GM23338 (cell line): ENCODE measurements around the gene FBXO38. TPM values are rescaled to one million over a fixed set of nuclear protein-coding genes. Genes with fewer than 3 reads are reported as not detected.
A peak's percentile ranks its signal among the peaks of the same experiment; 100 is the strongest.

Experiments used
- ATAC-seq: fragments of 200-7000 bp; cut with Tn5 transposase; 3 replicates; pipeline ENCODE4 v1.9.1; 2020
- DNase-seq: peaks from one replicate; pipeline ENCODE4 v3.0.0-alpha.2; 2015; ENCODE audit warnings: low spot score
- H2AFZ ChIP-seq: fragments of 200-600 bp; sonication (generic); 2 replicates; pipeline ENCODE4 v1.8.0; 2016; ENCODE audit warnings: antibody characterized with exemption, mild to moderate bottlenecking, moderate library complexity
- H3F3A ChIP-seq: fragments of 200-600 bp; sonication (generic); replicated peaks from 2 replicates; pipeline ENCODE4 v1.8.0; 2017; ENCODE audit warnings: antibody characterized with exemption, mixed run types, low read depth
- H3K27ac ChIP-seq: fragments of 200-600 bp; sonication (generic); 2 replicates; pipeline ENCODE4 v1.6.1; 2016; ENCODE audit warnings: low read depth
- H3K27me3 ChIP-seq: fragments of 200-600 bp; sonication (generic); 2 replicates; pipeline ENCODE4 v1.8.0; 2016; ENCODE audit warnings: mild to moderate bottlenecking, mixed run types, moderate library complexity; ENCODE audit not compliant: insufficient read depth
- H3K36me3 ChIP-seq: fragments of 200-600 bp; sonication (generic); 2 replicates; pipeline ENCODE4 v1.8.0; 2016; ENCODE audit warnings: mild to moderate bottlenecking; ENCODE audit not compliant: insufficient read depth
- H3K4me1 ChIP-seq: fragments of 200-600 bp; sonication (generic); 2 replicates; pipeline ENCODE4 v1.8.0; 2016; ENCODE audit warnings: mild to moderate bottlenecking, moderate library complexity; ENCODE audit not compliant: insufficient read depth
- H3K4me2 ChIP-seq: fragments of 200-600 bp; sonication (generic); 2 replicates; pipeline ENCODE4 v1.7.1; 2017; ENCODE audit warnings: mixed run types
- H3K4me3 ChIP-seq: fragments of 200-600 bp; sonication (generic); 2 replicates; pipeline ENCODE4 v1.6.1; 2016; ENCODE audit warnings: mixed run types
- H3K79me2 ChIP-seq: fragments of 200-600 bp; sonication (generic); replicated peaks from 2 replicates; pipeline ENCODE4 v1.8.0; 2017; ENCODE audit warnings: mild to moderate bottlenecking; ENCODE audit not compliant: insufficient read depth
- H3K9me2 ChIP-seq: fragments of 200-600 bp; sonication (generic); 2 replicates; pipeline ENCODE4 v1.8.0; 2017; ENCODE audit not compliant: insufficient read depth
- H4K20me1 ChIP-seq: fragments of 200-600 bp; sonication (generic); replicated peaks from 2 replicates; pipeline ENCODE4 v1.8.0; 2017; ENCODE audit warnings: mild to moderate bottlenecking; ENCODE audit not compliant: insufficient read depth
- H3K27ac Mint-ChIP-seq: 2 replicates; pipeline ENCODE4 v1.8.0; 2020; ENCODE audit warnings: inconsistent platforms, mild to moderate bottlenecking, moderate library complexity, mixed read lengths
- H3K27me3 Mint-ChIP-seq: 3 replicates; pipeline ENCODE4 v1.8.0; 2022; ENCODE audit warnings: low read depth, mild to moderate bottlenecking, moderate library complexity, mixed read lengths, inconsistent platforms; ENCODE audit not compliant: insufficient read depth, poor library complexity
- H3K36me3 Mint-ChIP-seq: 3 replicates; pipeline ENCODE4 v1.8.0; 2021; ENCODE audit warnings: low read depth, mild to moderate bottlenecking, inconsistent platforms, moderate library complexity, mixed read lengths
- H3K4me1 Mint-ChIP-seq: 3 replicates; pipeline ENCODE4 v1.8.0; 2020; ENCODE audit warnings: mild to moderate bottlenecking, inconsistent platforms, mixed read lengths
- H3K4me3 Mint-ChIP-seq: 3 replicates; pipeline ENCODE4 v1.8.0; 2021; ENCODE audit warnings: moderate library complexity, mild to moderate bottlenecking, inconsistent platforms, mixed read lengths
- H3K9me3 Mint-ChIP-seq: 3 replicates; pipeline ENCODE4 v1.8.0; 2020; ENCODE audit warnings: moderate library complexity, mild to moderate bottlenecking, inconsistent platforms, mixed read lengths
- CREB1 ChIP-seq: fragments of 250-450 bp; sonication (Bioruptor Pico); IDR thresholded peaks from 2 replicates; pipeline ENCODE4 v1.5.0; 2020; ENCODE audit warnings: low read depth, mild to moderate bottlenecking, moderate library complexity
- CTCF ChIP-seq, 2 experiments: fragments of 200-600 bp in 1 of 2; sonication (generic) in 1 of 2; conservative IDR thresholded peaks; 2 replicates each; pipeline versions ENCODE4 v1.5.1 to v1.6.1; 2016 to 2017; ENCODE audit warnings: antibody characterized with exemption in 2 of 2, low read depth in 2 of 2, mild to moderate bottlenecking in 2 of 2, moderate library complexity in 1 of 2
- ETS1 ChIP-seq: IDR thresholded peaks from 2 replicates; pipeline ENCODE4 v1.6.1; 2016; ENCODE audit warnings: antibody characterized with exemption
- EZH2 ChIP-seq: fragments of 200-600 bp; sonication (generic); IDR thresholded peaks from one replicate; pipeline ENCODE4 v1.8.0; 2017; ENCODE audit warnings: antibody characterized with exemption, mild to moderate bottlenecking, low read depth; ENCODE audit not compliant: unreplicated experiment
- NANOG ChIP-seq: IDR thresholded peaks from 2 replicates; pipeline ENCODE4 v1.6.1; 2016; ENCODE audit warnings: antibody characterized with exemption, borderline replicate concordance
- POLR2AphosphoS5 ChIP-seq: IDR thresholded peaks from 2 replicates; pipeline ENCODE4 v1.6.1; 2016; ENCODE audit warnings: antibody characterized with exemption, low read depth
- STAT1 ChIP-seq: IDR thresholded peaks from one replicate; pipeline ENCODE4 v1.6.1; 2016; ENCODE audit warnings: antibody characterized with exemption; ENCODE audit not compliant: unreplicated experiment
- ZNF114 ChIP-seq: fragments of 250-450 bp; sonication (Bioruptor Pico); IDR thresholded peaks from 2 replicates; pipeline ENCODE4 v1.5.0; 2020; ENCODE audit warnings: mild to moderate bottlenecking, moderate library complexity
- ZNF331 ChIP-seq: fragments of 250-450 bp; sonication (Bioruptor Pico); IDR thresholded peaks from 2 replicates; pipeline ENCODE4 v1.5.0; 2020; ENCODE audit warnings: low read depth, mild to moderate bottlenecking, moderate library complexity
- polyA plus RNA-seq: library from polyadenylated mRNA; unstranded; fragments of >200 nt; fragmentation: Nextera tagmentation; extraction: Ambion mirVana; gene quantifications from 2 replicates; pipeline ENCODE4 v1.2.1, GENCODE V29; 2016
- total RNA-seq: library from RNA; depleted of rRNA; stranded (reverse); fragments of >200 nt; shearing (Covaris generic); gene quantifications from 2 replicates; pipeline ENCODE4 v1.2.3, GENCODE V29; 2014
- TF ChIP-seq, protein P1 (sequence below): fragments of 250-450 bp; sonication (Bioruptor Pico); IDR thresholded peaks from 2 replicates; pipeline ENCODE4 v1.5.0; 2020; ENCODE audit warnings: mild to moderate bottlenecking, moderate library complexity

FBXO38 gene
- total and polyA plus RNA-seq, 2 experiments from 2014 or later = 13.3 to 45.6 TPM

- TF ChIP-seq, protein P1, sequence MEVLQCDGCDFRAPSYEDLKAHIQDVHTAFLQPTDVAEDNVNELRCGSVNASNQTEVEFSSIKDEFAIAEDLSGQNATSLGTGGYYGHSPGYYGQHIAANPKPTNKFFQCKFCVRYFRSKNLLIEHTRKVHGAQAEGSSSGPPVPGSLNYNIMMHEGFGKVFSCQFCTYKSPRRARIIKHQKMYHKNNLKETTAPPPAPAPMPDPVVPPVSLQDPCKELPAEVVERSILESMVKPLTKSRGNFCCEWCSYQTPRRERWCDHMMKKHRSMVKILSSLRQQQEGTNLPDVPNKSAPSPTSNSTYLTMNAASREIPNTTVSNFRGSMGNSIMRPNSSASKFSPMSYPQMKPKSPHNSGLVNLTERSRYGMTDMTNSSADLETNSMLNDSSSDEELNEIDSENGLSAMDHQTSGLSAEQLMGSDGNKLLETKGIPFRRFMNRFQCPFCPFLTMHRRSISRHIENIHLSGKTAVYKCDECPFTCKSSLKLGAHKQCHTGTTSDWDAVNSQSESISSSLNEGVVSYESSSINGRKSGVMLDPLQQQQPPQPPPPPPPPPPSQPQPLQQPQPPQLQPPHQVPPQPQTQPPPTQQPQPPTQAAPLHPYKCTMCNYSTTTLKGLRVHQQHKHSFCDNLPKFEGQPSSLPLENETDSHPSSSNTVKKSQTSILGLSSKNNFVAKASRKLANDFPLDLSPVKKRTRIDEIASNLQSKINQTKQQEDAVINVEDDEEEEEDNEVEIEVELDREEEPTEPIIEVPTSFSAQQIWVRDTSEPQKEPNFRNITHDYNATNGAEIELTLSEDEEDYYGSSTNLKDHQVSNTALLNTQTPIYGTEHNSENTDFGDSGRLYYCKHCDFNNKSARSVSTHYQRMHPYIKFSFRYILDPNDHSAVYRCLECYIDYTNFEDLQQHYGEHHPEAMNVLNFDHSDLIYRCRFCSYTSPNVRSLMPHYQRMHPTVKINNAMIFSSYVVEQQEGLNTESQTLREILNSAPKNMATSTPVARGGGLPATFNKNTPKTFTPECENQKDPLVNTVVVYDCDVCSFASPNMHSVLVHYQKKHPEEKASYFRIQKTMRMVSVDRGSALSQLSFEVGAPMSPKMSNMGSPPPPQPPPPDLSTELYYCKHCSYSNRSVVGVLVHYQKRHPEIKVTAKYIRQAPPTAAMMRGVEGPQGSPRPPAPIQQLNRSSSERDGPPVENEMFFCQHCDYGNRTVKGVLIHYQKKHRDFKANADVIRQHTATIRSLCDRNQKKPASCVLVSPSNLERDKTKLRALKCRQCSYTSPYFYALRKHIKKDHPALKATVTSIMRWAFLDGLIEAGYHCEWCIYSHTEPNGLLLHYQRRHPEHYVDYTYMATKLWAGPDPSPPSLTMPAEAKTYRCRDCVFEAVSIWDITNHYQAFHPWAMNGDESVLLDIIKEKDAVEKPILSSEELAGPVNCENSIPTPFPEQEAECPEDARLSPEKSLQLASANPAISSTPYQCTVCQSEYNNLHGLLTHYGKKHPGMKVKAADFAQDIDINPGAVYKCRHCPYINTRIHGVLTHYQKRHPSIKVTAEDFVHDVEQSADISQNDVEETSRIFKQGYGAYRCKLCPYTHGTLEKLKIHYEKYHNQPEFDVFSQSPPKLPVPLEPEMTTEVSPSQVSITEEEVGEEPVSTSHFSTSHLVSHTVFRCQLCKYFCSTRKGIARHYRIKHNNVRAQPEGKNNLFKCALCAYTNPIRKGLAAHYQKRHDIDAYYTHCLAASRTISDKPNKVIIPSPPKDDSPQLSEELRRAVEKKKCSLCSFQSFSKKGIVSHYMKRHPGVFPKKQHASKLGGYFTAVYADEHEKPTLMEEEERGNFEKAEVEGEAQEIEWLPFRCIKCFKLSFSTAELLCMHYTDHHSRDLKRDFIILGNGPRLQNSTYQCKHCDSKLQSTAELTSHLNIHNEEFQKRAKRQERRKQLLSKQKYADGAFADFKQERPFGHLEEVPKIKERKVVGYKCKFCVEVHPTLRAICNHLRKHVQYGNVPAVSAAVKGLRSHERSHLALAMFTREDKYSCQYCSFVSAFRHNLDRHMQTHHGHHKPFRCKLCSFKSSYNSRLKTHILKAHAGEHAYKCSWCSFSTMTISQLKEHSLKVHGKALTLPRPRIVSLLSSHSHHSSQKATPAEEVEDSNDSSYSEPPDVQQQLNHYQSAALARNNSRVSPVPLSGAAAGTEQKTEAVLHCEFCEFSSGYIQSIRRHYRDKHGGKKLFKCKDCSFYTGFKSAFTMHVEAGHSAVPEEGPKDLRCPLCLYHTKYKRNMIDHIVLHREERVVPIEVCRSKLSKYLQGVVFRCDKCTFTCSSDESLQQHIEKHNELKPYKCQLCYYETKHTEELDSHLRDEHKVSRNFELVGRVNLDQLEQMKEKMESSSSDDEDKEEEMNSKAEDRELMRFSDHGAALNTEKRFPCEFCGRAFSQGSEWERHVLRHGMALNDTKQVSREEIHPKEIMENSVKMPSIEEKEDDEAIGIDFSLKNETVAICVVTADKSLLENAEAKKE (CRISPR knock-in tag) = no peak
- TF ChIP-seq CTCF (conservative IDR thresholded peaks at IDR 0.05; ENCODE audit: low read depth in 2 of 2) = 0 out of 4 replicates have a peak, but pooled peaks of 1 of the 2 experiments have one; percentile 16
- no peak for TF ChIP-seq NANOG
- TF ChIP-seq EZH2 = no peak
- TF ChIP-seq CREB1 (CRISPR knock-in tag) = peak; percentile 36; the same call in 1 of the 2 replicates
Measured at GRCh38 chr5:148397968-148398595, 14.3 kb downstream of the FBXO38 start (continued).

DNA sequence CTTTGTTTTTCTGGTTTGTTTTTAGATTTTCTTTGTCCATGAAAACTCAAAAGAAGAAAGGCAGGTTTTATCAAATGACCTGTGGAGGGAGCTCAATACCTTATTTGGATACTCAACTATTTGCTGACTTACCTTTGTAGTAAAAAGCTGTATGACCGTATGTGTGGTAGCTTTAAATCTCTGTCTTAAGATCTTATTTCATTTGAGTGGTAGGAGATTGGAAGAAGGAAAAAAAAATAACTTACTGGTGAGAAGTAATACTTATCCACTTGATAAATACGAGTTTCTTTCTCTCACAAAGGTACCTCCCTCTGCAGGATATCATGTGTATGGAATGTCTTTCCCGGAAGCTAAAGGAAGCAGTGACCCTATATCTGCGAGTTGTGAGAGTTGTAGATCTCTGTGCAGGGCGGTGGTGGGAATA lies 15.0 kb downstream of the FBXO38 start:
- peaks cover 14% of the 10 kb centered on the region; the same call in 1 of the 2 replicates for H3K79me2 ChIP-seq
- H3K4me3 ChIP-seq = no peak overlapping the region
- H3F3A ChIP-seq = no peaks in the 10 kb centered on the region
- Mint-ChIP-seq H3K36me3 (peaks cover 31% of the 10 kb centered on the region; the same call in 2 of the 3 replicates), H3K4me3 (peak overlapping the region; percentile 6; the same call in 1 of the 3 replicates), H3K4me1 (peaks cover 30% of the 10 kb centered on the region), H3K9me3 (no peaks in the 10 kb centered on the region), H3K27me3 (peaks cover 1% of the 10 kb centered on the region), H3K27ac (peak overlapping the region; percentile 95)
- H3K4me2 ChIP-seq = no peak overlapping the region
- peak; percentile 66 for ATAC-seq
- no peak overlapping the region for H2AFZ ChIP-seq
- peaks cover 19% of the 10 kb centered on the region for H3K4me1 ChIP-seq
- H3K36me3 ChIP-seq = peaks cover 18% of the 10 kb centered on the region; the same call in 1 of the 2 replicates
- no peaks in the 10 kb centered on the region for H4K20me1 ChIP-seq
- H3K9me2 ChIP-seq = no peaks in the 10 kb centered on the region
- peak overlapping the region; percentile 80; the same call in 1 of the 2 replicates for H3K27ac ChIP-seq
- peak; percentile 62 for DNase-seq
- no peaks in the 10 kb centered on the region for H3K27me3 ChIP-seq
- no peak for TF ChIP-seq ZNF114 (CRISPR knock-in tag)
- TF ChIP-seq ETS1 = no peak
- TF ChIP-seq POLR2AphosphoS5 = no peak
- TF ChIP-seq CTCF (conservative IDR thresholded peaks at IDR 0.05; ENCODE audit: low read depth in 2 of 2) = peak in 1 of 2 experiments; percentile 54; a peak in 3 of 4 replicates
- no peak for TF ChIP-seq ZNF331 (CRISPR knock-in tag)
- no peak for TF ChIP-seq STAT1
